Measurements from ENCODE around the gene OAT.
A peak's percentile ranks its signal among the peaks of the same experiment; 100 is the strongest.

OAT gene

DNA sequence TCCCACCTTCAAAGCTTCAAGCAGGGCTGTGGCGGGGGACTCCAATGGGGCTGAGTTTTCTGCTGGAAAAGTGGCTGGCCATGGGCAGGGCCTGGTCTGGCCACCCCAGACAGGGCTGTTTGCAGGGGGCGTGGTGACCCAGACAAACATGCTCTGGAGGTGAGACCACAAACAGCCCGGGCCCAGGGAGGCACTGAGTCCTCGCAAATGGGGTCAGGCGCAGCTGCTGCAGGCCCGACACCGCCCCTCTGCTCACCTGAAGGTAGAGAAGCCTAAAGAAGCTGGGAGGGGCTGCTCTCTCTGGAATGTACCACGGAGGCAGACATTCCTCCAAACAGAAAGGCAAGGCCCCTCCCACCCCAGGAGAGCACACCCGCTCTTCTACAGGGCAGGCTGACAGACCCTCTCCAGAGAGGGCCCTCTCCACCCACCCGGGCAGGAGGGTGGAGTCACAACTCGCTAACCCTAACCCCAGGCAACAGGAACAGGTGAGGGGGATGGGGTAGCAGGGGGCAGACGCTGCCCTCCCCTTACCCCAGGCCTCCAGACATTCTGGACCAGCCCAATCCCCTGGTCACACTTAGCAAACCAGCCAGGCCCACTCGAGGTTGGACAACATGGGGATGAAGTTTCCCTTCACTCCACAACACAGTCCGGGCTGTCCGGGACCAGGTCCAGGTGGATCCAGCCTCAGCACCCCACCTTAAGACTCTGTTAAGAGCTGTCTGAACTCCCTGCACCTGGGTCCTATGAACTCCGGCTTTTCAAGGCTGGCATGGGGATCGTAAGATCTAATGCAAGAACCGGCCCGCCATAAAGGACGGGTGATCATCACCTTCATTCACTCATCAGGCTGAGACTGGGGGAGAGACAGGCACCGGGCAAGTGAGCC lies 32.3 kb downstream of the OAT start:
- TF ChIP-seq, protein P1, sequence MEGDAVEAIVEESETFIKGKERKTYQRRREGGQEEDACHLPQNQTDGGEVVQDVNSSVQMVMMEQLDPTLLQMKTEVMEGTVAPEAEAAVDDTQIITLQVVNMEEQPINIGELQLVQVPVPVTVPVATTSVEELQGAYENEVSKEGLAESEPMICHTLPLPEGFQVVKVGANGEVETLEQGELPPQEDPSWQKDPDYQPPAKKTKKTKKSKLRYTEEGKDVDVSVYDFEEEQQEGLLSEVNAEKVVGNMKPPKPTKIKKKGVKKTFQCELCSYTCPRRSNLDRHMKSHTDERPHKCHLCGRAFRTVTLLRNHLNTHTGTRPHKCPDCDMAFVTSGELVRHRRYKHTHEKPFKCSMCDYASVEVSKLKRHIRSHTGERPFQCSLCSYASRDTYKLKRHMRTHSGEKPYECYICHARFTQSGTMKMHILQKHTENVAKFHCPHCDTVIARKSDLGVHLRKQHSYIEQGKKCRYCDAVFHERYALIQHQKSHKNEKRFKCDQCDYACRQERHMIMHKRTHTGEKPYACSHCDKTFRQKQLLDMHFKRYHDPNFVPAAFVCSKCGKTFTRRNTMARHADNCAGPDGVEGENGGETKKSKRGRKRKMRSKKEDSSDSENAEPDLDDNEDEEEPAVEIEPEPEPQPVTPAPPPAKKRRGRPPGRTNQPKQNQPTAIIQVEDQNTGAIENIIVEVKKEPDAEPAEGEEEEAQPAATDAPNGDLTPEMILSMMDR (IDR thresholded peaks at IDR 0.05; ENCODE audit: low read depth, low read length, missing control alignments): no peak
- Histone ChIP-seq H3K36me3 (replicated peaks) (no peaks in the 10 kb centered on the region), H3K4me3 (ENCODE audit: low read depth, low read length) (no peak overlapping the region), H3K27me3 (replicated peaks) (no peaks in the 10 kb centered on the region), H3K27ac (no peak overlapping the region)
- DNase-seq: no peak
- in situ Hi-C loops (cut with HindIII; ENCODE audit: low pct_ligation_motif_present, low sequenced_read_pairs): loop anchor here (25.0 kb wide), 1 partner anchor 399 kb away; no protein-coding TSS in a partner anchor

DNA sequence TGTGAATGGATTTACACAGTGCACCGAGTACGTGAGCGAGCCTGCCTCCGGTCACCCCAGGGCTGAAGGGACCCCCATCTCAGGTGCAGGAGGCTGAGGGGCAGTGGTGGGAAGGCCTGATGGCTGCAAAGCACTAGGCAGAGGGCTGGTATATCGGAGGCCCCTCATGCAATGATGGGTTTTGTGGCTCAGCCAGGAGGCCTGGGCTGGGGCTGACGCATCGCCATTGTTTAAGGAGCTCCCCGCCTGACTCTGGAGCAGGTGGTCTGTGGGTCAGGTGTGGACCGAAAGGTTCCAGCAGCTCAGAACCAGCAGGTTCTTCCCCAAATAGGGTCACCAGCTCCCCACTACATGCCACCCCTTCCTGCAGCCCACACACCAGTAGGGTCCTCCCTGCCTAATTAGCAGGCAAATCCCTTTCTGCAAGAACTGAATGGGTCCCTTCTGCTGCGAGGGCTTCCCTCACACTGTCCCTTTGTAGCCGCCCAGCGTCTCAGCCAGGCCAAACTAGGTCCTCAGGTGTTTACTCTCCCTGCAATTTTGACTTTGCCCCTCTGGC lies 33.0 kb downstream of the OAT start:
- H3K4me3 ChIP-seq (ENCODE audit: low read depth, low read length): no peak overlapping the region
- TF ChIP-seq, protein P1 (IDR thresholded peaks at IDR 0.05; ENCODE audit: low read depth, low read length, missing control alignments): no peak
- in situ Hi-C loops (cut with HindIII; ENCODE audit: low pct_ligation_motif_present, low sequenced_read_pairs): loop anchor here (25.0 kb wide), 1 partner anchor 398 kb away; no protein-coding TSS in a partner anchor
- DNase-seq: no peak
- no peaks in the 10 kb centered on the region for H3K27me3 ChIP-seq (replicated peaks)
- no peaks in the 10 kb centered on the region for H3K36me3 ChIP-seq (replicated peaks)
- no peak overlapping the region for H3K27ac ChIP-seq

DNA sequence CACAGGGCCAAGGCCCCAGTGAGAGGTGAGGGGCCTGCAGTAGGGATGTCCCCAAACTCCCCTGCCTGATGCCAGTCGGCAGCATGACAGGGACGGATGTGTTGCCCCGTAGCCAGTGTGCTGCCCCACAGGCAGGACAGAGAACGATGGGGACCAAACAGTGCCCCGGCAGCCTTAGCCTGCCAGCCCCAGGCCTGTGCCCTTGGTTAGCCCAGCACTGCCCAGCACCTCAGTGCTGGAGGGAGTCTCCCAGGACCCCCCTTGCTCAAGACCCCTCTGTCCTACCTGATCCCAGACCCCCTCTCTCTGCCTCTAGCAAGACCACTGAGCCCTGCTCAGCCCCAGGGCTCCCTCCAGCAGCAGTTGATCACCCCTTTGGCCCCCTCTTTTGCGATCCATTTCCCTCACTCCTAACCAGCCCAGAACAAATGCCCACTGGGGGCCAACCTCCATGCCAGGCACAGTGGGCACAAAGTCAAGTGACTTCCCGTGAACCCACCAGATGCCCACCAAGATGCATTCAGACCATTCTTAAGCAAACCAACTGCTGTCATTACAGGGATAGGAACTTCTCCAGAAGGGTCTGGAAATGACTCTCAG lies 34.0 kb downstream of the OAT start:
- TF ChIP-seq, protein P1 (IDR thresholded peaks at IDR 0.05; ENCODE audit: low read depth, low read length, missing control alignments): no peak
- DNase-seq: no peak
- H3K4me3 ChIP-seq (ENCODE audit: low read depth, low read length): no peak overlapping the region
- H3K27ac ChIP-seq: no peak overlapping the region
- H3K36me3 ChIP-seq (replicated peaks): no peaks in the 10 kb centered on the region
- no peaks in the 10 kb centered on the region for H3K27me3 ChIP-seq (replicated peaks)
- in situ Hi-C loops (cut with HindIII; ENCODE audit: low pct_ligation_motif_present, low sequenced_read_pairs): loop anchor here (25.0 kb wide), 1 partner anchor 397 kb away; no protein-coding TSS in a partner anchor

DNA sequence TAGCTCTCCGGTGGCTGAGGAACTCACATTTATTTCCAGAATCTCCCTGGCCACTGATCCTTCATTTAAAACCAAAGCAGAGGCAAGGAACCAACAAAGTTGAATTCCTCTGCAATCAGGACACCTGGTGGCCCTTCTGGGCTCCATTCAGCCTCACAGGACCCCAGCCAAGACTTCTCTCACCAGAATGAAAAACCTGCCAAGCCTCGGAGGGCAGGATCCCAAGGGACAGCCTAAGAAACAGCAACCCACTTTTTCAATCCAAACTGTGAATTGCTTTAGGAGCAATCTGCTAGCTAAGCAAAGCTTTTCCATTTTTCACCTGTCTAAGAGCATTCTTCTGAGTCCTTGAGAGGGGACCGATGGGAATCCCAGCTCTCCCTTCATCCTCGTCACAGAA lies 34.6 kb downstream of the OAT start:
- Histone ChIP-seq H3K27me3 (replicated peaks) (no peaks in the 10 kb centered on the region), H3K36me3 (replicated peaks) (no peaks in the 10 kb centered on the region), H3K4me3 (ENCODE audit: low read depth, low read length) (no peak overlapping the region), H3K27ac (no peak overlapping the region)
- DNase-seq: no peak
- in situ Hi-C loops (cut with HindIII; ENCODE audit: low pct_ligation_motif_present, low sequenced_read_pairs): loop anchor here (25.0 kb wide), 1 partner anchor 397 kb away; no protein-coding TSS in a partner anchor
- TF ChIP-seq, protein P1 (IDR thresholded peaks at IDR 0.05; ENCODE audit: low read depth, low read length, missing control alignments): peak; percentile 13

DNA sequence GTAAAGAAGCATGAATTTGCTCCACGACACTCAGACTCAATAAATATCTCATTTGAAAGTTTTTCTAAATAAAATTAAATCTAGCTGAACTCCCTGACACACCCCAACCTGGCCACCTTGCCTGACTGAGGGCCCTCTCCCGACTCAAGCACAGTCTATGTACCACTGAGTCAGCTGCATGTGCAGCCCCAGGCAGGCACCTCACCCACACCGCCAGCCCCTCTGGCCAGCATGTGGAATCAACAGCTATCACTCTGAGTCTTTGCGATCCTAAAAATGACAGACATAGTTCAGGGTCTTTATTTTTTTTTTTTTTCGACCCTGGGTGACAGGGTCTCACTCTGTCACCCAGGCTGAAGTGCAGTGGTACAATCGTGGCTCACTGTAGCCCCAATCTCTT lies 35.2 kb downstream of the OAT start:
- H3K4me3 ChIP-seq (ENCODE audit: low read depth, low read length): no peak overlapping the region
- TF ChIP-seq, protein P1 (IDR thresholded peaks at IDR 0.05; ENCODE audit: low read depth, low read length, missing control alignments): no peak
- no peaks in the 10 kb centered on the region for H3K27me3 ChIP-seq (replicated peaks)
- no peak for DNase-seq
- H3K27ac ChIP-seq: no peak overlapping the region
- no peaks in the 10 kb centered on the region for H3K36me3 ChIP-seq (replicated peaks)
- in situ Hi-C loops (cut with HindIII; ENCODE audit: low pct_ligation_motif_present, low sequenced_read_pairs): loop anchor here (25.0 kb wide), 1 partner anchor 396 kb away; no protein-coding TSS in a partner anchor

All from brain microvascular endothelial cell (primary cell).